ENCODE results near the gene ASB1.

GRCh38 chr2:238493411-238493810 is 66.7 kb downstream of the ASB1 start:
- TF ChIP-seq POLR2AphosphoS5 (IDR thresholded peaks at IDR 0.05; ENCODE audit: low read depth): no peak
- no peak for TF ChIP-seq CTCF (IDR thresholded peaks at IDR 0.05; ENCODE audit: insufficient read depth, low read length)
- no peak for TF ChIP-seq REST (IDR thresholded peaks at IDR 0.05; ENCODE audit: insufficient replicate concordance, low read depth)
- no peak for TF ChIP-seq SPI1 (IDR thresholded peaks at IDR 0.05; ENCODE audit: borderline replicate concordance, low read depth)

All from HL-60 (cell line).